HG03095 (cell line): ENCODE data around the gene KLF3.

Source experiments
- ATAC-seq: cut with Tn5 transposase; IDR thresholded peaks from one replicate; pipeline ENCODE4 v1.9.1; 2021; ENCODE audit warnings: moderate library complexity; ENCODE audit not compliant: unreplicated experiment

KLF3 gene

GRCh38 chr4:38735870-38736269, 71.9 kb downstream of the KLF3 start:
- no peak for ATAC-seq

- no peak for ATAC-seq
Measured at GRCh38 chr4:38738940-38739803, 75.2 kb downstream of the KLF3 start.

- no peak for ATAC-seq
Measured at GRCh38 chr4:38740303-38740702, 76.3 kb downstream of the KLF3 start.

GRCh38 chr4:38743866-38744265, 79.9 kb downstream of the KLF3 start:
- ATAC-seq: no peak

GRCh38 chr4:38745881-38746280, 81.9 kb downstream of the KLF3 start:
- ATAC-seq: no peak

GRCh38 chr4:38747629-38748028, 83.6 kb downstream of the KLF3 start:
- no peak for ATAC-seq

- ATAC-seq: no peak
Measured at GRCh38 chr4:38749336-38749735, 85.3 kb downstream of the KLF3 start.
